NCI-H524 treated with DMSO at 0.1 percent for 48 hours (cell line): ENCODE measurements around the gene LRGUK.

Source experiments
- DNase-seq: peaks from one replicate; lab custom pipeline; 2025; lab: John Stamatoyannopoulos, UW

LRGUK gene

GRCh38 chr7:134302120-134302519, 175.0 kb downstream of the LRGUK start:
- DNase-seq, result no peak

- DNase-seq, result no peak
These were observed 180.2 kb downstream of the LRGUK start for GRCh38 chr7:134307320-134307719.

- no peak for DNase-seq
These were observed 181.4 kb downstream of the LRGUK start for GRCh38 chr7:134308548-134308947.

GRCh38 chr7:134311807-134312206, 184.7 kb downstream of the LRGUK start:
- DNase-seq, result no peak

GRCh38 chr7:134312717-134313116, 185.6 kb downstream of the LRGUK start:
- DNase-seq, result no peak

- no peak for DNase-seq
These were observed 186.4 kb downstream of the LRGUK start for GRCh38 chr7:134313543-134313942.
